GM19452 (cell line): ENCODE data around the gene PRKN.

ENCODE experiments used
- ATAC-seq: cut with Tn5 transposase; IDR thresholded peaks from one replicate; pipeline ENCODE4 v1.9.1; 2021; ENCODE audit not compliant: unreplicated experiment

Gene PRKN

GRCh38 chr6:161749576-161749975 is 978.0 kb downstream of the PRKN start:
- ATAC-seq = no peak

GRCh38 chr6:161748535-161749416 is 978.8 kb downstream of the PRKN start:
- ATAC-seq = no peak

- ATAC-seq = no peak
Observed at GRCh38 chr6:161747506-161747905, 980.1 kb downstream of the PRKN start.

DNA sequence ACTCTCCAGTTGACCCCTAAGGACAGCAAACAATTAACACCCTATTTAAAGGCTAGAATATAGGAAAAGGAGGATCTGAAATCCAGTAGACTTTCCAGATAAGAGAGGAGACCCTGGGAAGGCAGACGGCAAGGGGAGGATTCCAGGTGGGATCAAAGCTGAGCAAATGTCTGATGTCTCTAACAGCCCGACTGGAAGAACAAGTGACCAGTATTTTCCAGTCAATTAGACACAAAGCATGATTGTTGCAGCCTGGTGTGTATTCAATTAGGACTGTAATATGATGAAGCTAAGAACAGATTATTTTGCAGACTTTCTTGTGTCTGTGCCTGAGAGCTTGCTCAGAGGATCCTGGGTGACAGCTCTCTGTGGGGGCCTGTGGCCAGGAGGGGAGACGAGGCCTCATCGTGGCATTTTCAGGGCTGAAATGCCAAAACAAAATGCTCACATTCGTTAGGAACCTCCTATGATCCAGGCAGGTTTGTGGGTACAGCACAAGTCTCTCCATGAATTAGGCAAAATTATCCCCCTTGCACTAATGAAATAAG is 981.9 kb downstream of the PRKN start:
- no peak for ATAC-seq

DNA sequence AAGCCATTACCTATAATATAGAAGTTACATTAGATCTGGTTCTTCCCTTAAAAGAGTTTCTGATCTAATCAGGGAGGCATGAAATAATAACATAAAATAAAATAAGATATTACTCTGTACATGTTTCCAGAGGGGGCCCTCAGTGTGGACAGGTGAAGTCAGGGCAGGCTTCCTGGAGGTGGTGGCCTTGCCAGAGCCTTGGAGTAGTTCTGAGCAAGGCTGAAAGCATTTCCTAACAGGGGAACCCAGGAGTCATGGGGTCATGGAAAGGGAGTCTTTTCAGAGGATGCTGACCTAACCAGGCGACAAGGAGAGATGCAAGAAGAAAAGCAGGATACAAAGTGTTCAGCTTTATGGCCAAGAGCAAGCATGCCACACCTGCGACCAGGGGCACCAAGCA is 982.4 kb downstream of the PRKN start:
- no peak for ATAC-seq

DNA sequence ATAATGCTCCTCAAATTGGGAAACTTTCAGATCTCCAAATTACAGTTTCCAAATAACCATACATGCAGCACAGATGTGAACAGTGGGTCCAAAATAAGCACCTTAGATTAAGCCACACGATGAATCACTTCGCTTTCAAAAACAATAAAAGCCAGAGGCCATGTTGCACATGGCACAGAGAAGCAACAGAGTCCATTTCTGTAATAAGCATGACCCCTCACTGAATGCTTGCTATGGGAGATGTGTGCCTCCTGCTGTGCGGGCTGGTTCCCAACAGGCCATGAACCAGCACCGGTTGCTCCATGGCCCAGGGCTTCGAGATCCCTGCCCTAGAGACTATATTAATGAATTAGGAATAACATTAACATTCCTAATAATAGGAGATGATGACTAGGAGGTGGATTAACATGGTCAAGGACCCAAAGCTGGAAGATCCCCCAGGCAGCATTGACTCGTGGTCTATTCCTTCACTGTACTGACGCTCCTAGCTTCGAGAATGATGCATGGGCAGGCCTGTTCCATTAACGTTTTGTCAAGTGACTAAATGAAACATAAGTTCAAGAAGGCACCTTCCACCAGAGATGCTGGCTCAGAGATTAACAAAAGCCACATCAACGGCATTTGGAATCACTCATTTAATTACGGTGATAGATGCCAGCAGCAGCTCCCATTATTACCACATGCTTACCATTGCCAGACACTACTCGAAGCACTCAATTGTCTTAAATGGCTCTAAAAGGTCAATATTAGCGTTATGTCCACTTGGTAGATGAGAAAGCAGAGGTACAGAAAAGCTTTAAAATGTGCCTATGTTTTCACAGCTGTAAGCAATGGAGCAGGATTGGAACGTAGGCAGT is 983.1 kb downstream of the PRKN start:
- no peak for ATAC-seq

GRCh38 chr6:161743509-161744178 is 983.9 kb downstream of the PRKN start:
- no peak for ATAC-seq

DNA sequence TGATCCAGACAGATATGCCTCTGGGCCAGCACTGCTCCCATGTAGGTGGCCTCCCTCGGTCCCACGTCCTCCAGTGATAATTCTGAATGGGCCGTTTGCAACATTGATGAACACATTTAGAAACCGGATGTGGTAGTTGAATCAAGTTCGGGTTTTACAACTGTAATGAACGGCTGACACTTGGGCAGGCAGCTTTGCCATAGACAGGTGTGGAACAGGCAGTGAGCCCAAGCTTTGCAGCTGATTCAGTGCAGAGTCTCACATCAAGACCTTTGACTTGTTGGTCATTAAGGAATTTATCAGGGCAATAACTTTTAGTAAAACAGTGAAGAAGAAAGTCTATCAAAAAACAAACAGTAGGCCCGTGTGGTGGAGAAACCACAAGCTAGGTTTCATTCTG is 987.1 kb downstream of the PRKN start:
- no peak for ATAC-seq

DNA sequence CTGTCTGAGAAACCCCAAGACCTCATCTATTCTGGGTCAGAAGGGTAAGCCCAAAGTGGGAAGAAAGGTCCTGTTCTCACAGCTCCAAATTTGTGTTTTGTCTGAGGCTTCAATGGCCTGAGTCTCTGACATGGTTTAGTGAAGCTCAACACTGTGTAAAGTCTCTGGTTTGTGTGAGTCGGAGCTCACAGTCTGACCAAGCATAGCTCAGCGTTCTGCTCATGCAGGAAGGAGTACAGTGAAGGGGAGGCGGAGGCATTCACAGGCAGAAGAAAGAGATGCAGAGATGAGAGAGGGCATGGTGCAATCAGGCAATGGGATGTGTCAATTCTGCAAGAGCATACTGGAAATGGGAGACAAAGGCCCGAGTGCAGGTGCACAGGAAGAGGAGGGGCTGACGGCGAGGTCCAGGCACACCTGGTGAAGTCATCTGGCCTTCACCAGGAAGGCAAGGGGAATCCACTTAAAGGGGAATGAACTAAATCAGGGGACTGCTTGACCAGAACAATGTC is 990.7 kb downstream of the PRKN start:
- no peak for ATAC-seq

- no peak for ATAC-seq
Observed at GRCh38 chr6:161736326-161736725, 991.2 kb downstream of the PRKN start.

DNA sequence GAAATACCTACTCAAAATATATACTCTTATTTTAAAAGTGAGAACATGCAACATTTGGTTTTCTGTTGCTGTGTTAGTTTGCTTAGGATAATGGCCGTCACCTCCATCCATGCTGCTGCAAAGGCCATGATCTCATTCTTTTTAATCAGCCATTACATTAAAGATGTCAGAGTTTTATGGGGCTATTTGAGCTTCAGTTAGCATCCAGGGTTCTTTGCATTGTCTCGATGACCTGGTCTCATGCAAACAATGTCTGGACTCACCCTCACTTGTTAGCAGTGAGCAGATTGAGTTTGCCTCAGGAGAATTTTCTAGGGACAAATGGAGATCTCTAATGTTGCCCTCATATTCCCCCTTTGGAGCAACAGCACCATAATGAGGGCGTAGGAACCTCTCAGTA is 995.0 kb downstream of the PRKN start:
- no peak for ATAC-seq

GRCh38 chr6:161727083-161727833 is 1000.3 kb downstream of the PRKN start:
- no peak for ATAC-seq

DNA sequence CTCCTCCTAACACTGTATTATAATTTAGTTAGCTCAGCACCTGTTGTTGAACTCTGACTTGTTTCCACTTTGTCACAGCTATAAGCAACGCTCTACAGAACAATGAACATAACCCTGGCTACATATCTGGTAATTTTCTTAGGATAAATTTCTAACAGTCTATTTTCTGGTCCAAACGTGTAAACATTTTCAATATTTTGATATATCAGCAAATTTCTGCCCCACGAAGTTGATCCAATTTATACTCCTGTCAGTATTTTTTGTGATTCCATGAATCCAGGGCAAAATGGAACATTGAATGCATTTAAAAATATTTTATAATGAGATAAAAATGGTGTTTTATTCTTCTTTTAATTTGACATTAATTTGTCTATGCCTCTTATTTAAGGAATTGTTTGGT is 1005.2 kb downstream of the PRKN start:
- no peak for ATAC-seq

DNA sequence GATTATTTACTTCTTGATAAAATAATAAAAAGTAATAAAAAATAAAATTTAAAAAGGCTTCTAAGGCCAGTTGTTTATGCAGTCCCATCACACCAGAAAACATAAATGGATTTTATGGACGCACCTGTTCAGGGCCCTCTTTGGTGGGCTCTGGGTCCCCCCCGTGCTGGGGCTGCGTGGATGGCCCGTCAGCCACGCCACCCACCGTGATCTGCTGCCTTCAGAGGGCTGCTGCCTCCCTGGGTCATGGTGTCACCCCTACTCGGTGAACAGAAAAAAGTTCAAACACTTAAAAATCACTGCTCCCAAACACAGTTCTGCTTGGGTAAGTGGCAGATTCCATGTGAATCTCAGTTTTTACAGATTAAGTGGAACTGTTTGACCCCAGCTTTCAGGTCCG is 1006.1 kb downstream of the PRKN start:
- ATAC-seq = no peak

DNA sequence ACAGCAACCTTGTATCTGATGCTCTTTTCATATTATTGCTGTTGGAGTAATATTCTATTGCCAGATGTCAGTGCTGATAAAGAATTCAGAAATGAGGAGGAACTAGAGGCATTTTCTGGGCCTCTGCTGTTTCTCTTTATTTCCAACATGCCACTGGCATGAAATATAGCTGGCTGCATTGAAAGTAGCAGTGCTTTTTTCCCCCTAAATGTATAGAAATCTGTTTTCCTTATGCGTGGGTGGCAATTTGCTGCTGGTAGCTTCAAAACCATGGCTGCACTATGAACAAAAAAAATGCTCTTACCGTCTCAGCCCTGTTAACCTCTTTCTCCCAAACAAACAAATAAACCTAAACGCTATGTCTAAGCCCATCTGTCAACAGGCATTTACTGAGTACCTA is 1011.4 kb downstream of the PRKN start:
- ATAC-seq = no peak

- no peak for ATAC-seq
Observed at GRCh38 chr6:161711938-161712337, 1015.6 kb downstream of the PRKN start.

DNA sequence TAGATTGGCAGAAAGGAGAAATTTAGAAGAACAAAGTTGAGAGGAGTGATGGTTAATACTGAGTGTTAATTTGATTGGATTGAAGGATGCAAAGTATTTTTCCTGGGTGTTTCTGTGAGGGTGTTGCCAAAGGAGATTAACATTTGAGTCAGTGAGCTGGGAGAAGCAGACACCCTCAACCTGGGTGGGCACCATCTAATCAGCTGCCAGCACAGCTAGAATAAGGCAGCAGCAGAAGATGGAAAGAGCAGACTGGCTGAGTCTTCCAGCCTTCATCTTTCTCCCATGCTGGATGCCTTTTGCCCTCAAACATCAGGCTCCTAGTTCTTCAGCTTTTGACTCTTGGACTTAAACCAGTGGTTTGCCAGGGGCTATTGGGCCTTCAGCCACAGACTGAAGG is 1016.1 kb downstream of the PRKN start:
- no peak for ATAC-seq

- no peak for ATAC-seq
Observed at GRCh38 chr6:161710698-161711097, 1016.9 kb downstream of the PRKN start.

GRCh38 chr6:161701056-161701455 is 1026.5 kb downstream of the PRKN start:
- no peak for ATAC-seq

DNA sequence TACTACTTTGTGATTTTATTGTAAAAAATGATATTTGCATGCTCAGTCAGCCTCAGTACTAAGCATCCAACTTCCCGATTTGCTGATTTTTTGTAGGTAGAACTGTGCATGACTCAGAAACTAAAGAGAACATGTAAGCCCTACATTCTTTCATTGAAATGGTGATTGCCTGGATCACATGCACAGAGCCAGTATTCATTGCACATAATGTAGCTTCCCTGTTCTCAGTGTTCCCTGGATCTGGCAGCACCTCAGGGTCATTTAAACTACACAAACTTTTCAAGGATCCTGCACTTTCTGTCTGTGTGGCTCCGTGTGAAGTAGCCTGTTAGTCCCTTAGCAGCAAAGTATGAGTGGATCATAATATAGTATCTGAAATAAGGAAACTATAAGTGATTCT is 1030.8 kb downstream of the PRKN start:
- ATAC-seq = no peak
